Parathyroid adenoma (tissue), 2 donors: ENCODE results near the gene METTL5.
"Not testable (repeated sequence)": the region's sequence is repeated elsewhere in the genome, so short reads cannot be mapped to it uniquely, and the experiment has no call there.

Experiments
- H2AFZ ChIP-seq: fragments of 300-600 bp; sonication (generic); one replicate; pipeline ENCODE4 v1.7.0; 2017; ENCODE audit warnings: antibody characterized with exemption, mild to moderate bottlenecking
- H3K27ac ChIP-seq: fragments of 300-600 bp; sonication (generic); one replicate; pipeline ENCODE4 v1.7.0; 2017
- H3K27me3 ChIP-seq: fragments of 300-600 bp; sonication (generic); one replicate; pipeline ENCODE4 v1.7.0; 2017; ENCODE audit warnings: low read length; ENCODE audit not compliant: control insufficient read depth, insufficient read depth
- H3K36me3 ChIP-seq: fragments of 300-600 bp; sonication (generic); one replicate; pipeline ENCODE4 v1.7.0; 2017; ENCODE audit warnings: low read length; ENCODE audit not compliant: control insufficient read depth, insufficient read depth
- H3K4me1 ChIP-seq: fragments of 300-600 bp; sonication (generic); one replicate; pipeline ENCODE4 v1.7.0; 2017; ENCODE audit warnings: control low read depth
- H3K4me2 ChIP-seq: fragments of 300-600 bp; sonication (generic); one replicate; pipeline ENCODE4 v1.7.0; 2017; ENCODE audit warnings: low read length
- H3K4me3 ChIP-seq: fragments of 300-600 bp; sonication (generic); one replicate; pipeline ENCODE4 v1.7.0; 2017; ENCODE audit warnings: low read depth, low read length
- H3K79me2 ChIP-seq: fragments of 300-600 bp; sonication (generic); one replicate; pipeline ENCODE4 v1.7.0; 2017; ENCODE audit warnings: control low read depth
- H3K9ac ChIP-seq: fragments of 300-600 bp; sonication (generic); one replicate; pipeline ENCODE4 v1.7.0; 2017; ENCODE audit warnings: mild to moderate bottlenecking
- H3K9me3 ChIP-seq: fragments of 300-600 bp; sonication (generic); one replicate; pipeline ENCODE4 v1.7.0; 2017; ENCODE audit warnings: low read length; ENCODE audit not compliant: control insufficient read depth
- CTCF ChIP-seq: fragments of 300-600 bp; sonication (generic); IDR thresholded peaks from one replicate; pipeline ENCODE4 v1.7.0; 2017; ENCODE audit warnings: antibody characterized with exemption, mild to moderate bottlenecking
- donor health status: primary hyperparathyroidism.

Gene METTL5

GRCh38 chr2:169824373-169825333 is at the start of gene METTL5:
Gene METTL5, minus strand, starts transcription at chr2:169824905. Its CDS starts 308 bp downstream, at chr2:169824597.
- H3K27ac ChIP-seq: peak within 1 kb of the TSS; percentile 58
- no peaks in the 10 kb centered on the region for H3K36me3 ChIP-seq
- no peaks in the 10 kb centered on the region for H3K9me3 ChIP-seq
- H3K4me3 ChIP-seq: peak within 1 kb of the TSS; percentile 84
- peak within 1 kb of the TSS; percentile 82 for H3K4me2 ChIP-seq
- peaks cover 6% of the 10 kb centered on the region for H3K4me1 ChIP-seq
- TF ChIP-seq CTCF: peak; percentile 99
- no peak within 1 kb of the TSS for H3K9ac ChIP-seq
- H2AFZ ChIP-seq: peak within 1 kb of the TSS; percentile 88
- peaks cover 6% of the 10 kb centered on the region for H3K79me2 ChIP-seq
- H3K27me3 ChIP-seq: no peaks in the 10 kb centered on the region

- no peak for TF ChIP-seq CTCF
- no peaks in the 10 kb centered on the region for H3K27me3 ChIP-seq
- H2AFZ ChIP-seq: no peak overlapping the region
- H3K27ac ChIP-seq: no peak overlapping the region
- H3K79me2 ChIP-seq: peaks cover 8% of the 10 kb centered on the region
- H3K9ac ChIP-seq: no peak overlapping the region
- H3K4me3 ChIP-seq: no peak overlapping the region
- no peak overlapping the region for H3K4me2 ChIP-seq
- no peaks in the 10 kb centered on the region for H3K4me1 ChIP-seq
- no peaks in the 10 kb centered on the region for H3K9me3 ChIP-seq
- H3K36me3 ChIP-seq: no peaks in the 10 kb centered on the region
Observed at GRCh38 chr2:169871994-169872393, 47.3 kb upstream of the METTL5 start.

- H3K9me3 ChIP-seq, H3K27me3 ChIP-seq, H3K4me1 ChIP-seq, H2AFZ ChIP-seq, H3K36me3 ChIP-seq, H3K27ac ChIP-seq, H3K4me3 ChIP-seq, H3K4me2 ChIP-seq, H3K9ac ChIP-seq: not testable (repeated sequence)
- peaks cover 12% of the 10 kb centered on the region for H3K79me2 ChIP-seq
Observed at GRCh38 chr2:169871369-169871768, 46.7 kb upstream of the METTL5 start.

GRCh38 chr2:169868951-169869350 is 44.2 kb upstream of the METTL5 start:
- no peak for TF ChIP-seq CTCF

GRCh38 chr2:169867579-169867978 is 42.9 kb upstream of the METTL5 start:
- H3K4me2 ChIP-seq: no peak overlapping the region
- no peak overlapping the region for H3K4me3 ChIP-seq
- H3K36me3 ChIP-seq: no peaks in the 10 kb centered on the region
- H3K4me1 ChIP-seq: peaks cover 4% of the 10 kb centered on the region
- H3K27ac ChIP-seq: no peak overlapping the region
- no peaks in the 10 kb centered on the region for H3K9me3 ChIP-seq
- no peak overlapping the region for H3K9ac ChIP-seq
- no peak overlapping the region for H2AFZ ChIP-seq
- no peaks in the 10 kb centered on the region for H3K27me3 ChIP-seq
- TF ChIP-seq CTCF: no peak
- H3K79me2 ChIP-seq: peaks cover 40% of the 10 kb centered on the region

More at GRCh38 chr2:169868951-169869350, 44.2 kb upstream of the METTL5 start:
- Histone ChIP-seq H3K4me2 (no peak overlapping the region), H3K9me3 (no peaks in the 10 kb centered on the region), H2AFZ (no peak overlapping the region), H3K27me3 (no peaks in the 10 kb centered on the region), H3K4me3 (no peak overlapping the region), H3K36me3 (no peaks in the 10 kb centered on the region), H3K4me1 (no peaks in the 10 kb centered on the region), H3K27ac (no peak overlapping the region), H3K79me2 (peaks cover 27% of the 10 kb centered on the region), H3K9ac (no peak overlapping the region)

GRCh38 chr2:169866230-169866629 is 41.5 kb upstream of the METTL5 start:
- not testable (repeated sequence) for H2AFZ ChIP-seq, H3K9me3 ChIP-seq, H3K4me1 ChIP-seq, H3K36me3 ChIP-seq, H3K9ac ChIP-seq, H3K27me3 ChIP-seq, H3K27ac ChIP-seq, H3K4me2 ChIP-seq, H3K4me3 ChIP-seq
- H3K79me2 ChIP-seq: peaks cover 48% of the 10 kb centered on the region
